HG03066 (cell line): Measurements from ENCODE around the gene GJB2.

Experiments used
- ATAC-seq: cut with Tn5 transposase; IDR thresholded peaks from one replicate; pipeline ENCODE4 v1.9.1; 2021; ENCODE audit warnings: low read depth; ENCODE audit not compliant: unreplicated experiment

The GJB2 gene

GRCh38 chr13:20192836-20193161 is at the start of gene GJB2:
GJB2 (minus strand) TSS chr13:20192938; CDS start chr13:20189581, 3,357 bp downstream.
- no peak for ATAC-seq

GRCh38 chr13:20241593-20241992 is 48.9 kb upstream of the GJB2 start:
- no peak for ATAC-seq

DNA sequence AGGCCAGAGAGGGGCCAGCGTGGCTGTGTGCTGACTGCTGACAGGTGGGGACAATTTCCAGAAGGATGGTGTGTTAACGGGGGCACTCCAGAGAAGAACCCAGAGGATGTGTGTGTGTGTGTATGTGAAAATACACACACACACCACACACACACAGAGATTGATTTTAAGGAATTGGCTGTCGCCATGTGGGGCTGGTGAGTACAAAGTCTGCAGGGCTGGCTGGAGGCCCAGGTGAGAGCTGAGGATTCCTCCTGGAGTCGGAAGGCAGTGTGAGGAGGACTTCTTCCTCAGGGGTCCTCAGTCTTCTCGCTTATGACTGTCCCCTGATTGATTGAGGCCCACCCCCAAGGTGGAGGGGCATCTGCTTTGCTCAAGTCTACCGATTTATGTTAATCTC is 47.0 kb upstream of the GJB2 start:
- no peak for ATAC-seq

DNA sequence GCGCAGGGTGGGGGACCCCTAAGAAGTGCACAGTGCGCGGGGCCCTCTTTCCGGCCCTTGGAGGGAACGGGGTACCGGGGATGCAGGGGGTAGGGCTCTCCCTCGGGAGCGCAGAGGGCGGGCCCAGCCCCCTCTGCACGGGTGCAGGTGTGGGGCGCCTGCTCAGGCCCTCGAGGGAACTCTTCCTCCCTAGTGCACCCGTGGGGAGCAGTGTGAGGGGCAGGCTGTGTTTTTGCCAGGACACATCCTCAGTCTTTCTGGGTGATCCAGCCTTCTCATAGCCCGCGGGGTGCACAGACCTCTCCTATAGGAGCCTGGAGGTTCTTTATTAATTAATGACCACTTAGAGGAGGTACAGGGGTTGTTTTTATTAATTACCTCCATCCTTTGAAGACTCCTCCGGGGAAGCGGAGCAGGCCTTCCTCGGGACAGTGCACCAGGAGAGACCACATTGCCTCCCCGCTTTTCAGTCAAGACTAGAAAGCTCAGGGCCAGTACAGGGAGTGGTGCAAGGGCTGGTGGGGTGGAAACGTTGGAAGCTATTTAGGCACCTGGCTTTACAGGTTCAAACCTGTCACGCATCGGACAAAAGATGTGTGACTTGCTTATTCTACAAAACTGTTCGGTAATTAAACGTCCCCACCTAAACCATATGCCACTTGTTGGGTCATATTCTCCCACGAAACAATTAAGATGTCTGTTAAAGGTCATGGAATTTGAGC is 40.0 kb upstream of the GJB2 start:
- ATAC-seq, result no peak

DNA sequence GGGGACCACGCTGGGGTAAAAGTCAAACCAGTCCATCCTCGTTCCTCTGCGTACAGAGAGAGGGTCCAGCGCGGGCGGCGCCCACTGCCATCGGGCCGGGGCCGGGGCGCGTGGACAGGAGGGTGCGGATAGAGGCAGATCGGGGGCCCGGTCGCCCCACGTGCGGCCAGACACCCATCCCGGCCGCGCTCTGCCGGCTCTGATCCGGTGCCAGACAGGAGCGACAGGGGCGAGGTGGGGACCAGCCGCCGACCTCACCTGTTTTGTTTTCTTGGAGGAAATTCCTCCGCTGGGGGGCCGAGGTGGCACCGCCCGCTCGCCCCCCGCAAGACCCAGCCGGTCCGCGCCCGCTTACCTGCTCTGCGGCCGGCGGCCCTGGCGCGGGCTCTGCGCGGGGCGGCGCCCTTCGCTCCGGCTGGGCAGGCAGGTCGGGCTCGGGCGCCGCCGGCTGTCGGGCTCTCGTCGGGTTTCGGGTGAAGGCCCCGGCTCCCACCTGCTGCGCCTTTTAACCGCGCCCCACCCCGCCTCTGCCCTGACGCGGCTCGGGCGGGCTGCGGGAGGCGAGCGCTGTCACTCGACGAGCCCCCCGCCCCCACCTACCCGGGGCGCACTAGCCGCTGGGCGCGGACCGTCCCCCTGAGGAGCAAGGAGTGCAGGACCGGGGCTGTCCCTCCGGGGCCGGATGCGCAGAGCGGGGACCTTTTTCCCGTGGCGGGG is 39.3 kb upstream of the GJB2 start, which contains the start of gene GJB6:
Gene GJB6, minus strand, starts transcription at position 481 of the 717 bp plus-strand sequence. CDS start 8,839 bp downstream, outside the sequence.
- no peak for ATAC-seq

DNA sequence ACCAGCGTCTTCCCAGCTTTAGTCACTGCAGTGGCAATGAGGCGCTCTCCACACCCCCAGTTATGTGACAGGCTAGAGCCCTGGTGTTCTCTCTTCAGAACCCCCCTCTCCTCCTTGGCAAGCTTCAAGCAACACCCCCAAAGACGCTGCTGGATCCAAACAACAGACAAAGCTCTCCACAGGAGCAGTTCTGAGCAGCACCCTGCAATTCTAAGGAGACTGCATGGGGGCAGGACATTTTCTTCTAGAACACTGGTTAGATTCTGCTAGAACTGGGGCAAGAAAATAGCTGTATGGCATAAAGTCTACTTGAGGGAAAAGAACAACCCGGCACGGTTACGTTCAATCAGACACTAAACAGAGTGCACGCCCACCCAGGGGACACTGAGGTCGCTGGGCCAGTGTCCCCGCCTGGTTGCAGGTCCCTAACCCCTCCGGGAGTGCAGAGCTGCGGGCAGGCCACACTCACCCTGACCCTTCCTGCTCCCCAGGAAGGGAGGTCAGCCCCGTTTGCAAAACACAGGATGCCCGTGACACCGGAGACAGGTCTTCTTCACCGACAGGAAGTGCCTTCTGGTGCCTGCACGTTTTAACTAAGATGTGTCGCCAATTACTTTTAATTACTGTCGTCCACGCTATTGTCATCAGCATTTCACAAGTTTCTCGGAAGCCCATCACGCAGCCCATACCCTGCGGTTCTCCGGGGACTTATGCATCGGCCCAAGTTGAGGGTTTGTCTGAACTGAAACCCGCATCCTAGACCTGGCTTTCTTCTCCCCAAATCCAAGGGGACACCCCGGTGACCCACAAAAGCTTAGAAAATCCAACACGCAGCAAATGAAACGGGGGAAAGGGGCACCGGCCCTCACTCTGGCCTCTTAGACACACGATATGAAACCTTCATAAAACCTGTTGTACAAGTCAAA is 38.4 kb upstream of the GJB2 start:
- no peak for ATAC-seq

DNA sequence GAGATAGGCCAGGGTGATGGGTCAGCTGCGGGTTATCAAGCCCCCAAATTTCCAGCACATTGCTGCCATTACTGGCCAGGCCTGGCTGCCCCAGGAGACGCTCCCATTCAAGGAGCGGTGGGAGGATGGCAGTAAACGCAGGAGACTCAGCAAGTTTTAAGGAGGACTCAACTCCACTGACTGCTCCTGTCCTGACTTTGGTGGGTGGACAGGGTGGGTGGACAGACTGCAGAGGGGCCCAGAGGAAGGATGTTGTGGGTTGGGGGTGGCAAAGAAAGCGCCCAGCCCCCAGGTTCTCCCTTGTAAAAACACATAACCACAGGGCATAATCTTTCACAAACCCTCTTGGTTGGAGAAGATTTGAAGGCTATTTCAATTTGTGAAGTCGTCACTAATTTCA is 35.0 kb upstream of the GJB2 start:
- ATAC-seq, result no peak

DNA sequence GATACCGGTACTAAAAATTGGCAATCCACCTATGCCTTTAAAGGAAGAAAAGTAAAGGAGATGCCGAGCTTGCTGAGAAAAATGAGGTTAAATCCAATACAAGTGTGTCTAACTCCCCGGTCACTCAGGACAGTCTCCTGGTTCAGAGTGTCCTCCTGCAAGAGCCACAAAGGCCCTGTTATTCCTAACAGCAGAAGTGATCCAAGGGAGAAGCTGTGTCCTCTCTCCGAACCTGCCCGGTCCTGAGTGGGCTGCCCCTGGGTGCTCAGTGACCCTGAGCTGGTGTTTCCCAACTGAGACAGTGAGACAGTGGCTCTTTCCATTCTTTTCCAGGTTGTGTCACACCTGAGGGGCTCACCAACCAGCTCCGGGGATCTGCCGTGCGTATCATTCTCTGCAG is 34.5 kb upstream of the GJB2 start:
- no peak for ATAC-seq

DNA sequence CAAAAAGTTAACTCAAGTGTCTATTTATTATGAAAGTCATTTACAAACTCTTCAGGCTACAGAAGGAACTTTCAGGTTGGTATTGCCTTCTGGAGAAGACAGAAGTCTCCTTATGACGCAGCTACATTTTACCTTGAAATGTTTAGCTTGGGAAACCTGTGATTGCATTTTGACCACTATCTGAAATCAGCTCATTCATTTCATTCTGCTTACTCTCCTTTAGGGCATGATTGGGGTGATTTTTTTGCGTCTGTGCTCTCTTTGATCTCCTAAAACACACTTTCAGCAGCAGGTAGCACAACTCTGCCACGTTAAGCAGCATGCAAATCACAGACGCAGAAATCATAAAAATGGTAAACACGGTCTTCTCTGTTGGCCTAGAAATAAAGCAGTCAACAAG is 29.8 kb upstream of the GJB2 start:
- ATAC-seq, result no peak

- no peak for ATAC-seq
These were observed 29.0 kb upstream of the GJB2 start for GRCh38 chr13:20221772-20222171.

DNA sequence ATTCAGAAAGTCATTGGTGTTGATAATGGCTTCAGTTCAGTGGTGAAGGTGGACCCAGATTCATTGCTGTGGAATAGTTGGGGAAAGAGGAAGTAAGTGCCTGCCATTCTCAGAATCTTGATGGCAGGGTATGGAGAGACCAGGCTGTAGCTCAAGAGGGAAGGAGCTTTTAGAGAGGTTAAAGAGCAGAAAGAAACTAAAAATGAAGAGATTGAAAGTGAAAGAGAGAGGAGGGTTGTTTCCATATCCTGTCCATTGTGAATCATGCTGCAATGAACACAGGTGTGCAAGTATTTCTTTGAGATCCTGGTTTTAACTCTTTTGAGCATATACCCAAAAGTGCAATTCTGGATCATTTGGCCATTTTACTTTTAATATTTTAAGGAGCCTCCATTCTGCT is 26.8 kb upstream of the GJB2 start:
- peak; percentile 83 for ATAC-seq

- ATAC-seq, result no peak
These were observed 24.4 kb upstream of the GJB2 start for GRCh38 chr13:20217168-20217567.

DNA sequence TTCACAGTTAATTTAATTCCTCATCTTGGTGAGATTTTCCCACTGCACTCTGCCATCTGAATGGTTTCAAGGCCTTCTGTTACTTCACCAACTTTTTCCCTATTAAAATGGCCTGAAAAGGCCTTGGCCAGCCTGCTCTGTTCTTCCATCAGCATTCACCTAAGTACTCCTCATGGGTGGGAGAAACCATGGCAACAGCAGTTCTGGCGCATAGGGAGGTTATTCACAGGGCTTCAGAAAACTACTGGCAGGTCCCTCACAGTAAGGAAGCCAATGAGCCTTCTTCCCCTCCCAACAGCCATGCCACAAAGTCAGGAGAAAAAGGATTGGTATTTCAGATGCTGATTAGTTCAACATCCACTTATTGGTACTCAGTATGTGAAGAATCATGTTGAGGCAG is 17.2 kb upstream of the GJB2 start:
- no peak for ATAC-seq

GRCh38 chr13:20206698-20207235 is 14.0 kb upstream of the GJB2 start:
- ATAC-seq, result no peak

- no peak for ATAC-seq
These were observed 13.4 kb upstream of the GJB2 start for GRCh38 chr13:20206065-20206697.

DNA sequence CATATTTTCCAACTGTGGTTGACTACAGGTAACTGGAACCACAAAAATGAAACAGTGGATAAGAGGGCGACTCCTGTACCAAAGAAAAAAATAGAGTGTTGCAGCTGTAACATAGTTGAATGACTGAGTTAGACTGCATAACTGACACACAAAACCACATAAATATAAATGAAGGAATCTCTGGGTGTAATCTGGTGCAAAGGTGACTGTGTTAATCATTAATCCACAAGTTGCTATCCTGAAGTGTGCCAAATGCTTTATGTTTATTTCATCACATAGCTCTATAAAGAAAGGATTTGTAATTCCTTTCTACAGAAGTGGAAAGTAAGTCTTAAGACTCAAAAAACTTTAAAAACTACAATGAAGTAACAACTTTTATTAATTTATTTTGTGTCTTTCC is 6.0 kb upstream of the GJB2 start:
- ATAC-seq, result no peak

- no peak for ATAC-seq
These were observed 4.7 kb upstream of the GJB2 start for GRCh38 chr13:20197361-20197834.

DNA sequence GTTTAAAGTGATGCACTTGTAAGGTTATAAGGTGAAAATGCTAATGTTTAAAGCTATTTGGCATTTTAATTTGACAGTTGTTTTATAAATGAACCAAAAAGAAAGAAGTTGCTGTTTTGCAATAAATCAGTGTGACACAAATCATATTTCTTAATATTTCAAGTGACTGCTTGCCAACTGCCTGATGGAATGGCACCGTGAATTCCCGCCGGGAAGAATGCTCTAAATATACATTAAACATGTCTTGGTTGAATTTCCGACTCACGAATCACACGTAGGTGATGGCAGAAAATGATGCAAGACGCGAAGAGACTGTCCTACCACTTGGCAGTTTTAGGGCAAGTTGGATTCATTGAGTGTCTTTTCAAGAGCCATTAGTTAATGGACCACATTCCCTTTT is 3.1 kb upstream of the GJB2 start:
- no peak for ATAC-seq

- no peak for ATAC-seq
These were observed 1.3 kb upstream of the GJB2 start for GRCh38 chr13:20193907-20194631.
